Cardiac muscle cell (in vitro differentiated cells and primary cell): Measurements from ENCODE around the gene CCNB2. TPM values are rescaled to one million over a fixed set of nuclear protein-coding genes. Genes with fewer than 3 reads are reported as not detected.
"Not testable (repeated sequence)": the region's sequence is repeated elsewhere in the genome, so short reads cannot be mapped to it uniquely, and the experiment has no call there.

Experiments
- DNase-seq, 2 donors: peaks; one replicate each; pipeline versions ENCODE4 v3.0.0 to v3.0.0-alpha.2; 2010 to 2017; ENCODE audit warnings: low read depth in 1 of 2, low spot score in 1 of 2
- H3K27ac ChIP-seq: fragments of 200-600 bp; sonication (generic); 2 replicates; pipeline ENCODE4 v1.5.1; 2016
- H3K27me3 ChIP-seq: fragments of 200-600 bp; sonication (generic); 2 replicates; pipeline ENCODE4 v1.6.0; 2016; ENCODE audit warnings: control low read depth
- H3K36me3 ChIP-seq: fragments of 200-600 bp; sonication (generic); 2 replicates; pipeline ENCODE4 v1.5.1; 2016; ENCODE audit warnings: control low read depth
- H3K4me1 ChIP-seq: fragments of 200-600 bp; sonication (generic); 2 replicates; pipeline ENCODE4 v1.8.1; 2017; ENCODE audit warnings: low read depth, mild to moderate bottlenecking, mixed run types
- H3K4me3 ChIP-seq: fragments of 200-600 bp; sonication (generic); 2 replicates; pipeline ENCODE4 v1.5.1; 2016; ENCODE audit warnings: mild to moderate bottlenecking
- H3K9me3 ChIP-seq: fragments of 200-600 bp; sonication (generic); 2 replicates; pipeline ENCODE4 v1.5.1; 2017; ENCODE audit warnings: low read depth, mild to moderate bottlenecking, control low read depth
- CTCF ChIP-seq: IDR thresholded peaks from 2 replicates; pipeline ENCODE4 v1.5.1; 2012; ENCODE audit warnings: low read depth, mild to moderate bottlenecking, low read length
- polyA plus RNA-seq: library from polyadenylated mRNA; unstranded; fragments of >200 nt; fragmentation: Nextera tagmentation; extraction: Ambion mirVana; gene quantifications from 2 replicates; pipeline ENCODE4 v1.2.1, GENCODE V29; 2016
- total RNA-seq: library from RNA; depleted of rRNA; stranded (reverse); fragments of >200 nt; gene quantifications from 2 replicates; pipeline ENCODE4 v1.2.3, GENCODE V29; 2016

Gene CCNB2
- total and polyA plus RNA-seq, 2 experiments from 2014 or later = 10.5 to 86.1 TPM

- Histone ChIP-seq H3K9me3 (no peaks in the 10 kb centered on the region), H3K27me3 (no peaks in the 10 kb centered on the region), H3K36me3 (no peaks in the 10 kb centered on the region), H3K4me1 (no peaks in the 10 kb centered on the region), H3K4me3 (no peak overlapping the region), H3K27ac (no peak overlapping the region)
- no peak for DNase-seq
- TF ChIP-seq CTCF = no peak
Measured at GRCh38 chr15:59158701-59159034, 53.7 kb downstream of the CCNB2 start.

- TF ChIP-seq CTCF = no peak
Measured at GRCh38 chr15:59159210-59159609, 54.3 kb downstream of the CCNB2 start.

GRCh38 chr15:59160880-59161593 lies 56.1 kb downstream of the CCNB2 start:
- TF ChIP-seq CTCF = peak; percentile 39
- Histone ChIP-seq H3K27me3 (no peaks in the 10 kb centered on the region), H3K4me1 (no peaks in the 10 kb centered on the region), H3K36me3 (no peaks in the 10 kb centered on the region), H3K4me3 (no peak overlapping the region), H3K27ac (no peak overlapping the region), H3K9me3 (no peaks in the 10 kb centered on the region)
- DNase-seq = peak; percentile 13 to 43

More at GRCh38 chr15:59159210-59159609, 54.3 kb downstream of the CCNB2 start:
- H3K36me3 ChIP-seq = no peaks in the 10 kb centered on the region
- no peak overlapping the region for H3K4me3 ChIP-seq
- H3K4me1 ChIP-seq = no peaks in the 10 kb centered on the region
- H3K9me3 ChIP-seq = no peaks in the 10 kb centered on the region
- H3K27ac ChIP-seq = no peak overlapping the region
- DNase-seq = no peak
- no peaks in the 10 kb centered on the region for H3K27me3 ChIP-seq

- not testable (repeated sequence) for H3K9me3 ChIP-seq, DNase-seq
Measured at GRCh38 chr15:59162080-59162479, 57.1 kb downstream of the CCNB2 start.

GRCh38 chr15:59165726-59166125 lies 60.8 kb downstream of the CCNB2 start:
- H3K27ac ChIP-seq = no peak overlapping the region
- no peaks in the 10 kb centered on the region for H3K4me1 ChIP-seq
- no peaks in the 10 kb centered on the region for H3K27me3 ChIP-seq
- TF ChIP-seq CTCF = no peak
- peak in 1 of 2 donors; percentile 22 for DNase-seq
- no peak overlapping the region for H3K4me3 ChIP-seq
- H3K9me3 ChIP-seq = no peaks in the 10 kb centered on the region
- no peaks in the 10 kb centered on the region for H3K36me3 ChIP-seq

More at GRCh38 chr15:59162080-59162479, 57.1 kb downstream of the CCNB2 start:
- H3K27ac ChIP-seq, H3K27me3 ChIP-seq, H3K36me3 ChIP-seq, H3K4me1 ChIP-seq, H3K4me3 ChIP-seq: not testable (repeated sequence)

GRCh38 chr15:59166166-59166565 lies 61.2 kb downstream of the CCNB2 start:
- Histone ChIP-seq H3K36me3 (no peaks in the 10 kb centered on the region), H3K27ac (no peak overlapping the region), H3K4me3 (no peak overlapping the region), H3K27me3 (no peaks in the 10 kb centered on the region), H3K9me3 (no peaks in the 10 kb centered on the region), H3K4me1 (no peaks in the 10 kb centered on the region)
- peak in 1 of 2 donors; percentile 66 for DNase-seq
- no peak for TF ChIP-seq CTCF
